Activated naive CD4-positive, alpha-beta T cell treated with anti-CD3 and anti-CD28 coated beads, Interleukin-2, amount 50 U/mL, for 72 hours (primary cell): ENCODE results near the gene SOWAHB. TPM values are rescaled to one million over a fixed set of nuclear protein-coding genes. Genes with fewer than 3 reads are reported as not detected.
A peak's percentile ranks its signal among the peaks of the same experiment; 100 is the strongest.
"Not testable (repeated sequence)": the region's sequence is repeated elsewhere in the genome, so short reads cannot be mapped to it uniquely, and the experiment has no call there.

Source experiments
- ATAC-seq, 2 donors: fragments of 150-1000 bp; cut with Tn5 transposase; 2 replicates each; pipeline ENCODE4 v1.10.0; 2021; ENCODE audit warnings: mild to moderate bottlenecking in 2 of 2, moderate library complexity in 2 of 2
- DNase-seq, 2 donors: peaks; one replicate each; pipeline ENCODE4 v3.0.0; 2021 to 2022; ENCODE audit warnings: low spot score in 2 of 2
- H3K27ac Mint-ChIP-seq, 2 donors: one replicate each; pipeline ENCODE4 v1.8.0; 2022; ENCODE audit warnings: mild to moderate bottlenecking in 2 of 2, mixed read lengths in 2 of 2
- H3K36me3 Mint-ChIP-seq, 2 donors: one replicate each; pipeline ENCODE4 v1.8.0; 2022; ENCODE audit warnings: mixed read lengths in 2 of 2
- H3K9me3 Mint-ChIP-seq, 2 donors: one replicate each; pipeline ENCODE4 v1.8.0; 2022; ENCODE audit warnings: mixed read lengths in 2 of 2
- total RNA-seq, 2 donors: library from RNA; stranded (reverse); gene quantifications; one replicate each; pipeline ENCODE4 v1.2.3, GENCODE V29; 2022

SOWAHB gene
- total RNA-seq, 2 donors from 2014 or later, result not detected

GRCh38 chr4:76873495-76873894, 24.4 kb downstream of the SOWAHB start:
- no peak overlapping the region for H3K27ac Mint-ChIP-seq
- peaks cover 0 to 9% of the 10 kb centered on the region in 2 donors for H3K9me3 Mint-ChIP-seq
- peaks cover 0 to 8% of the 10 kb centered on the region in 2 donors for H3K36me3 Mint-ChIP-seq
- ATAC-seq (no peak), DNase-seq (no peak)

DNA sequence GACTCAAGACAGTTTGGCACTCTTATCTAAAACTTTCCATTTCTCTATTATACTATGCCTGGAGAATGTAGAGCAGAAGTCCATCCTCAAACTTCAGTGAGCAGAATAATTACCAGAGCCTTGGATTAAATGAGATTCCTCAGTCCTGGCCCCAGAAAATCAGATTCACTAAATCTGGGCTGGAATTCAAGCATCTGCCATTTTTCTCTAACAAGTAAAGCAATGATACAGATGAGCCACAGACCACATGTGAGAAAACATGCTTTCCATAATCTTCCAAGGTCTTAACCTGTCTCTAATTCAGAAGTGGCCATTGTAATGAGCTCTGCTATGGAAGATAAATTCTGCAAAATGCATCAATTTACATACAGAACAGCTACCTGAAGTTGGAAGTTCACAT, 25.4 kb downstream of the SOWAHB start:
- DNase-seq, result no peak
- H3K27ac Mint-ChIP-seq, result no peak overlapping the region
- H3K36me3 Mint-ChIP-seq, result peaks cover 0 to 8% of the 10 kb centered on the region in 2 donors
- peaks cover 0 to 9% of the 10 kb centered on the region in 2 donors for H3K9me3 Mint-ChIP-seq
- ATAC-seq, result no peak

DNA sequence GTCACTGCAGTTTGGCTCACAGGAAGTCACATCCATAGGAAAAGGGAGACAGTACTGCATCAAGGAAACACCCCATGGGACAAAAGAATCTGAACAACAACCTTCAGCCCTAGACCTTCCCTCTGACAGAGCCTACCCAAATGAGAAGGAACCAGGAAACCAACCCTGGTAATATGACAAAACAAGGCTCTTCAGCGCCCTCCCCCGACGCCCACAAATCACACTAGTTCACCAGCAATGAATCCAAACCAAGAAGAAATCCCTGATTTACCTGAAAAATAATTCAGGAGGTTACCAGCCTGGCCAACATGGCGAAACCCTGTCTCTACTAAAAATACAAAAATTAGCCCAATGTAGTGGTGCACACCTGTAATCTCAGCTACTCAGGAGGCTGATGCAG, 29.2 kb downstream of the SOWAHB start:
- H3K9me3 Mint-ChIP-seq, DNase-seq, ATAC-seq, H3K36me3 Mint-ChIP-seq, H3K27ac Mint-ChIP-seq: not testable (repeated sequence)

DNA sequence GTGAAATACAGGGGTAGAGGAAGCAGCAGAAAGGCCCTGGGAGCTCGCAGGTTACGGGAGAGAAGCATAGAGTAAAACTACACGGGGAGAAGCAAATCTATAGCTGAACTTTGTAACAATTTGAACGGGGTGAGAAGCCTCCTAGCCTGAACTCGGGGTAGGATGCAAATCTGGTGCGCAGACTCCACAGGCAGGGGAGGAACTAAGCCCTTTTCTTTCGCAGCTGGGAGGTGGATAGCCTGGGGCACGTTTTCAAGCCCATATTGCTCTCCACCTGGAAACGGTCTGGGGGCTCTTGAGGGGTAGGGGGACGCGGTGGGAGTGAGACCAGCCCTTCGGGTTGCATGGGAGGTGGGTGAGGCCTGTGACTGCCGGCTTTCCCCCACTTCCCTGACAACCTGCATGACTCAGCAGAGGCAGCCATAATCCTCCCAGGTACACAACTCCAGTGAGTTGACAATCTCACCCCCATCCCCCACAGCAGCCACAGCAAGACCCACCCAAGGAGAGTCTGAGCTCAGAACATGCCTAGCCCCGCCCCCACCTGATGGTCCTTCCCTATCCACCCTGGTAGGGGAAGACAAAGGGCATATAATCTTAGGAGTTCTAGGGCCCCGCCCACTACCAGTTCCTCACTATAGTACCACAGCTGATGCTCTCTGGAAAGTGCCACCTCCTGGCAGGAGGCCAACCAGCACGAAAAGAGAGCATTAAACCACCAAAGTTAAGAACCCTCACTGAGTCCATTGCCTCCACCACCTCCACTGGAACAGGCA, 29.9 kb downstream of the SOWAHB start:
- Mint-ChIP-seq H3K9me3 (peaks cover 0 to 9% of the 10 kb centered on the region in 2 donors), H3K36me3 (peaks cover 0 to 8% of the 10 kb centered on the region in 2 donors), H3K27ac (peak overlapping the region in 1 of 2 donors; percentile 73)
- ATAC-seq (no peak), DNase-seq (no peak)

DNA sequence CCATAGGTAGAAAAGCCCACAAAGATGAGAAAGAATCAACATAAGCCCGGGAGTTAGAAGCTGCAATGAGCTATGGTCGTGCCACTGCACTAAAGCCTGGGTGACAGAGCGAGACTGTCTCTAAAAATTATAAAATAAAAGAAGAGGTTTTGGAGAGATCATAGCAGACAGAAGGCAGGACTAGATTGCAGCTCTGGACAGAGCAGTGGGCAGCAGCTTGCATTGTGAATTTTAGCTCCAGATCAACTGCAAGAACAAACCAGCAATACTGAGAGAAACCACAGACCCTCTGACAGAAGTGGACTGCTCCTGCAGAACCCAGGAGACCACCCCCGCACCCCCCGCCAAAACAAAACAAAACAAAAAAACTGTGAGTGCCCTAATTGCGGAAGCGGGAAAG, 30.6 kb downstream of the SOWAHB start:
- H3K9me3 Mint-ChIP-seq, result peaks cover 0 to 9% of the 10 kb centered on the region in 2 donors
- H3K27ac Mint-ChIP-seq, result peak overlapping the region in 1 of 2 donors; percentile 73
- DNase-seq (no peak), ATAC-seq (no peak)
- H3K36me3 Mint-ChIP-seq, result peaks cover 0 to 8% of the 10 kb centered on the region in 2 donors

DNA sequence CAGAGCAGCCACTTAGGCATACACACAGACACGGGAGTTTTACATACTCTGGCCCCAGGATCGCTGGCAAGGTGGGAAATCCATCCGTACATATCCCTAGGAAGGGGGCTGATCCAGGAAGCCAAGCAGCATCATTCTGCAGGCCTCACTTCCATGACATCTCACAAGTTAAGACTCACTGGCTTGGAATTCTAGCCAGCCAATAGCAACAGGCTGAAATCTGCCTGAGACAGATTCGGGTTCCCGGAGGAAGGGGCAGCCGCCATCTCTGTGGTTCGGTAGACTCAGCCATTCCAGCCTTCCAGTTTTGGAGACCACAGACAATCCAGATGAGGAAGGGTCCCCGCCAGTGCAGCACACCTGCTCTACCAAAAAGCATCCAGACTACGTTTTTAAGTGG, 31.3 kb downstream of the SOWAHB start:
- H3K27ac Mint-ChIP-seq, result no peak overlapping the region
- DNase-seq (no peak), ATAC-seq (no peak)
- peaks cover 0 to 8% of the 10 kb centered on the region in 2 donors for H3K36me3 Mint-ChIP-seq
- H3K9me3 Mint-ChIP-seq, result peaks cover 0 to 9% of the 10 kb centered on the region in 2 donors

- H3K9me3 Mint-ChIP-seq, result no peaks in the 10 kb centered on the region
- DNase-seq (no peak), ATAC-seq (no peak)
- no peak overlapping the region for H3K27ac Mint-ChIP-seq
- H3K36me3 Mint-ChIP-seq, result no peaks in the 10 kb centered on the region
These were observed 39.6 kb downstream of the SOWAHB start for GRCh38 chr4:76858319-76858718.

GRCh38 chr4:76857074-76857409, 40.9 kb downstream of the SOWAHB start:
- Mint-ChIP-seq H3K9me3 (no peaks in the 10 kb centered on the region), H3K36me3 (no peaks in the 10 kb centered on the region), H3K27ac (no peak overlapping the region)
- ATAC-seq (no peak), DNase-seq (no peak)

DNA sequence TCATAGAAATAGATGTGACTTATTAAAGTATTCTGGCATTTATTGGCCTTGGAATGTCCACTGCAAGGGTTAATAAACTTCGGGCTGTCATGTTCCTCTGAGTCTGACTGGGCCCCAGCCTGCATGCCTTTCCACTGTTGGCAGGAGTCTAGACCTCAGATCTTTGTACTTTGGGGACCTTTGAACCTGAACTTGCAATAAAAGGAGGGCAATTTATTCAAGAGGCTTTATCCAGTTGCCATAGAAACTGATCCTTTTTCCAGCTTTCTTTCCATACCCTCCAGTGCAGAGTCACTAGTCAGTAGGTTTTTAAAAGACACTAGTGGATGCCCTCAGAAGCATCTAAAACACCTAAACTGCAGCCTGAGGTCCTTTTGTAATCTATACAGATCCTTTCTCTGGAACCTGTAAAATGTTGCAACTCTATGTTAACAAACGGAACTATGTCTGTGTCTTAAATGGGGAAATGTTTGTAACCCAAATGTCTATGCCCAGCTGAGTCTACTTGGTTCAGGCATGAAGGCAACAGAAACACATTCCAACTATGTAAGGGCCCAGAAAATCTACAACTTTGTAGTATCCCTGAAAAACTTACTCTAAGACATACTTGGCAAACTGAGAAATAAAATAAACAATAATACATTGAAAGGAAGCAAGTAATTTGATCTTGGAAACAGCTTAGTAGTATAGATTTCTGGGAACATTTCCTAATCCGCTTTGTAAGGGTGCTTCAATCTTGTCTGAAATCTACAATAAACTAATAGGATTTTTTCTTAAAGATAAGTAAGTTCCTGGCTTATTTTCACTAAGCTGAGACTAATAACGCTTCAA, 41.5 kb downstream of the SOWAHB start:
- no peak for ATAC-seq
- DNase-seq, result no peak
- H3K27ac Mint-ChIP-seq, result no peak overlapping the region
- no peaks in the 10 kb centered on the region for H3K36me3 Mint-ChIP-seq
- H3K9me3 Mint-ChIP-seq, result no peaks in the 10 kb centered on the region

- H3K27ac Mint-ChIP-seq, result no peak overlapping the region
- no peaks in the 10 kb centered on the region for H3K36me3 Mint-ChIP-seq
- DNase-seq (no peak), ATAC-seq (no peak)
- H3K9me3 Mint-ChIP-seq, result no peaks in the 10 kb centered on the region
These were observed 43.1 kb downstream of the SOWAHB start for GRCh38 chr4:76854858-76855257.

DNA sequence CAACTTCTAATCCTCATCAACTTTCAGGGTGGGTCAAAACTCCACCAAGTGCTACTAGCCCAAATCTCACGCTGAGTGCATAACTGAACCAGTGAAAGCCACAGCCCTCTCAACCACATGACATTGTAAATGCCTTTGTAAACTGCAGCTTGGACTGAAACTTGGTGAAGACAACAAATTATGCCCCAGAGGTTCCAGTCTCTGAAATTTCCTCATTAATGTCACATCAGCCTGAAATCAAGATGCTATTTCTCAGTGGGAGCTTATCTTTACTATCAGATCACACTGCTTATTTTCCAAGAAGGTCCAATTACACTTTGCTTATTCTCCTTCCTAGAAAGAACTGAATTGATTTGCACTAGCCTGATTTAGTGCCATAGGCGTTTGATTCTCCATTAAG, 46.6 kb downstream of the SOWAHB start:
- ATAC-seq, result no peak

DNA sequence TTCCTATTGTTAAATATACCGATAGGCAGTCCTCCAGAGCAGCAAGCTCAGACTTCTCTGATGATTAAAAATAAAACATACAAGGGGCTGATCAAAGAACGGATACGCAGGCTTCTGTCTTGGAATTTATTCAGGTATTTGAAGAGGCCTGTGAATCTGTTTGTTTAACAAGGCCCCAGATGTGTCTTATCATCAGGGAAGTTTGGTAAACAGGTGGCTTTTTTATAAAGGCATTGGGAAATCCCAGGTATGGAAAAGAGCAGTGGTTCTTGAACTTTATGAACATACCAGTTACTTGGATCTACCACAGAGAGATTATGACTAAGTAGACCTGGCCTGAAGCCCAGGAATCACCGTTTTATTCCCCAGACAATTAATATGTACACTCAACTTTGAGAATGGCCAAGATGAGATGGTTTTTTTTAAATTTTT, 47.9 kb downstream of the SOWAHB start:
- no peak overlapping the region for H3K27ac Mint-ChIP-seq
- ATAC-seq (no peak), DNase-seq (no peak)
- no peaks in the 10 kb centered on the region for H3K9me3 Mint-ChIP-seq
- no peaks in the 10 kb centered on the region for H3K36me3 Mint-ChIP-seq

More for the DNA sequence above, 46.6 kb downstream of the SOWAHB start:
- DNase-seq, result no peak
- Mint-ChIP-seq H3K9me3 (no peaks in the 10 kb centered on the region), H3K36me3 (no peaks in the 10 kb centered on the region), H3K27ac (no peak overlapping the region)

Other genes starting within 250 kb of the SOWAHB start
- 10 to 100 TPM; 20.6 to 23.2 TPM for gene SEPTIN11, start 51.6 kb upstream of the SOWAHB start, total RNA-seq
- gene CCNI, start 177.8 kb upstream of the SOWAHB start, total RNA-seq, result 100 to 1,000 TPM; 212 to 217 TPM